ENCODE results near the gene DTX2.
"Not testable (repeated sequence)": the region's sequence is repeated elsewhere in the genome, so short reads cannot be mapped to it uniquely, and the experiment has no call there.

DNA sequence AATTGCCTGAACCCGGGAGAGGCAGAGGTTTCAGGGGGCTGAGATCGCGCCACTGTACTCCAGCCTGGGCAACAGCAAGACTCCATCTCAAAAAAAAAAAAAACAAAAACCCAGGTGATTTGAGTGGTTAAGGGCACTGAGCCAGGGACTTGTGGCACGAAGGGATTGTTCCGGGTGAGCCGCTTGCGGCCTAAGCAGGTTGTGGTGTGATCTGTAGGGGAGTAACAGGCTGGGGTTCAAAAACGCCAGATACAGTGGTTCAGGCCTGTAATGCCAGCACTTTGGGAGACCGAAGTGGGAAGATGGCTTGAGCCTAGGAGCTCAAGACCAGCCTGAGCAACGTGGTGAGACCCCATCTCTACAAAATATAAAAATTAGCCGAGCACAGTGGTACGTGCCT is 17.7 kb upstream of the DTX2 start:
- TF ChIP-seq, protein P1, sequence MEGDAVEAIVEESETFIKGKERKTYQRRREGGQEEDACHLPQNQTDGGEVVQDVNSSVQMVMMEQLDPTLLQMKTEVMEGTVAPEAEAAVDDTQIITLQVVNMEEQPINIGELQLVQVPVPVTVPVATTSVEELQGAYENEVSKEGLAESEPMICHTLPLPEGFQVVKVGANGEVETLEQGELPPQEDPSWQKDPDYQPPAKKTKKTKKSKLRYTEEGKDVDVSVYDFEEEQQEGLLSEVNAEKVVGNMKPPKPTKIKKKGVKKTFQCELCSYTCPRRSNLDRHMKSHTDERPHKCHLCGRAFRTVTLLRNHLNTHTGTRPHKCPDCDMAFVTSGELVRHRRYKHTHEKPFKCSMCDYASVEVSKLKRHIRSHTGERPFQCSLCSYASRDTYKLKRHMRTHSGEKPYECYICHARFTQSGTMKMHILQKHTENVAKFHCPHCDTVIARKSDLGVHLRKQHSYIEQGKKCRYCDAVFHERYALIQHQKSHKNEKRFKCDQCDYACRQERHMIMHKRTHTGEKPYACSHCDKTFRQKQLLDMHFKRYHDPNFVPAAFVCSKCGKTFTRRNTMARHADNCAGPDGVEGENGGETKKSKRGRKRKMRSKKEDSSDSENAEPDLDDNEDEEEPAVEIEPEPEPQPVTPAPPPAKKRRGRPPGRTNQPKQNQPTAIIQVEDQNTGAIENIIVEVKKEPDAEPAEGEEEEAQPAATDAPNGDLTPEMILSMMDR (conservative IDR thresholded peaks at IDR 0.05; ENCODE audit: low read length), result not testable (repeated sequence)
- not testable (repeated sequence) for TF ChIP-seq EZH2phosphoT487 (IDR thresholded peaks at IDR 0.05; ENCODE audit: borderline replicate concordance, low read depth, low read length)

Measured in OCI-LY7 (cell line).